ENCODE results near the gene F2RL1. TPM values are rescaled to one million over a fixed set of nuclear protein-coding genes. Genes with fewer than 3 reads are reported as not detected.
"Not testable (repeated sequence)": the region's sequence is repeated elsewhere in the genome, so short reads cannot be mapped to it uniquely, and the experiment has no call there.

The F2RL1 gene
- total RNA-seq, 1 donor from 2014 or later = 0.09 TPM

DNA sequence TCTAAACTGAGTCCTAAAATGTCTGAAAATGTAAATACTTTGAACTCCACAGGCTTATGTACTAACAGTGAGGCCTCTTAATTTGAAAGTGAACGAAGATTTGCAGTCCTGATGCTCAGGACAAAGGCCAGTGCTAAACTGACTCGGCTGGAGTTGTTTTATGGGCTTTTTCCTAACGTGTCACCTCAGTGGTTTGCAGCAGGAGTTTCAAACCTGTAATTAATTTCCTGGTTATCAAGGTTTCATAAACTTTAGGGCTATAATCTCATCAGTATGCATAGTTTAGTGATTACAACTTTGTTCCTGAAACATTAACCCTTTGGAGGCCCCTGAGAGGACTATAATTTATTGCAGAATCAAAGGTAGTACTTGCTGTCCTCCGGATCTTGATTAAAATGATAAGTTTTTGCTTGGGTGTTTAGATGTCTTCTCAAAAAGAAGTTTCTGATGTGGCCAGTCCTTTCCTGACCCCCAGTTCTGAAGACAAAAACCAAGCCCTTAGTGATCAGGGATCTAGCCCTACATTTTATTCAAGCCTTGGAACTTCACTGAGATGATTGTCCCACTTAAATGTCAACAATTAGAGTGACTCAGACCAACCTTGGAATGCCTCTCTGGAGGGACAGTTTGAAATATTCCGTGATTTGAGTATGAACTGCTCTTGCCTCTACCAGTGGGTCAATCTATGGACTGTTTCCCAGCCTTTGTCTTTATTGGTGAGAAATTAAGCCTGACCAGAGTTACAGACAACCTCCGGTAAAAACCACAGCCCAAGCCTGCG, 19.8 kb downstream of the F2RL1 start:
- intact Hi-C loops (cut with micrococcal nuclease) = no loop called here
- DNase-seq (ENCODE audit: low spot score) = no peak
- Mint-ChIP-seq H3K9me3 (no peaks in the 10 kb centered on the region), H3K36me3 (ENCODE audit: low read depth) (no peaks in the 10 kb centered on the region), H3K4me3 (ENCODE audit: low read depth) (no peak overlapping the region), H3K4me1 (ENCODE audit: low read depth) (peaks cover 2% of the 10 kb centered on the region), H3K27me3 (ENCODE audit: low read depth) (peaks cover 12% of the 10 kb centered on the region), H3K27ac (no peak overlapping the region)

GRCh38 chr5:76841361-76841760, 22.5 kb downstream of the F2RL1 start:
- H3K36me3 Mint-ChIP-seq (ENCODE audit: low read depth) = no peaks in the 10 kb centered on the region
- no peak for DNase-seq (ENCODE audit: low spot score)
- peaks cover 17% of the 10 kb centered on the region for H3K27me3 Mint-ChIP-seq (ENCODE audit: low read depth)
- H3K4me1 Mint-ChIP-seq (ENCODE audit: low read depth) = peaks cover 2% of the 10 kb centered on the region
- intact Hi-C loops (cut with micrococcal nuclease) = no loop called here
- no peak overlapping the region for H3K27ac Mint-ChIP-seq
- no peaks in the 10 kb centered on the region for H3K9me3 Mint-ChIP-seq
- H3K4me3 Mint-ChIP-seq (ENCODE audit: low read depth) = no peak overlapping the region

- no peak overlapping the region for H3K27ac Mint-ChIP-seq
- H3K27me3 Mint-ChIP-seq (ENCODE audit: low read depth) = peaks cover 12% of the 10 kb centered on the region
- H3K4me3 Mint-ChIP-seq (ENCODE audit: low read depth) = no peak overlapping the region
- peaks cover 11% of the 10 kb centered on the region for H3K4me1 Mint-ChIP-seq (ENCODE audit: low read depth)
- no peak for DNase-seq (ENCODE audit: low spot score)
- H3K36me3 Mint-ChIP-seq (ENCODE audit: low read depth) = peaks cover under 1% of the 10 kb centered on the region
- intact Hi-C loops (cut with micrococcal nuclease) = no loop called here
- H3K9me3 Mint-ChIP-seq = no peaks in the 10 kb centered on the region
Observed at GRCh38 chr5:76845890-76846289, 27.1 kb downstream of the F2RL1 start.

DNA sequence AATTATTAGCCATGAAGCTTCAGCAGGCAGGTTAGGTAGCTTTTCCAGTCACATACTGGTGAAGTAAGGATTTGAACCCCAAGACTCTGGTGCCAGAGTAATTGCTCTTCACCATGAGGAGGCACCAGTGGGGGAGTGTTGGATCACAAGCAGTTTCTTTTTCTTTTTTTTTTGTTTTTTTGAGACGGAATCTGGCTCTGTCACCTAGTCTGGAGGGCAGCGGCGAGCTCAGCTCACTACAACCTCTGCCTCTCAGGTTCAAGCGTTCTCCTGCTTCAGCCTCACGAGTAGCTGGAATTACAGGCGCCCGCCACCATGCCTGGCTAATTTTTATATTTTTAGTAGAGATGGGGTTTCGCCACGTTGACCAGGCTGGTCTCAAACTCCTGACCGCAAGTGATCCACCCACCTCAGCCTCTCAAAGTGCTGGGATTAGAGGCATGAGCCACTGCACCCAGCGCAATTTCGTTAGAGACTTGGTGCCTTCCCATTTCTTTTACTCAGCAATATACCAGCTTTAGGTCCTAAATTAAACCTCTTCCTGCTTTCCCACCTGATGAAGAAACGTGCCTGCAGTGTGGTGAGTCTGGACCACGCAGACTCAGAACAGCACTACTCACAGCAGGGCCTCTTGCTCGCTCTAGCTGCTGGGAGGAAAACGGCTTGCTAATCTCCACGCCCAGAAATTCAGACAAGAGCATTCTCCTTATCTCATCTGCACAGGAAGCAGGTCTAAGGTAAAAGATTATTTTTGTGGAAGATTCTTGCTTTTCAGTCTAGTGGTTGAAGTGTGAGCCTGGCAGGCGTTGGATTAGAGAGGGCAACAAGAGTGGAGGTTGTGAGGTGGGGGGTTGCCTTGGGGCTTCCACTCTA, 30.8 kb downstream of the F2RL1 start, which contains the start of gene S100Z:
TSS of gene S100Z (plus strand) at position 596 of the 873 bp plus-strand sequence. CDS start 25,346 bp downstream, outside the sequence.
- Mint-ChIP-seq H3K27me3 (ENCODE audit: low read depth) (no peaks in the 10 kb centered on the region), H3K36me3 (ENCODE audit: low read depth) (peaks cover 15% of the 10 kb centered on the region), H3K9me3 (peaks cover 9% of the 10 kb centered on the region), H3K4me1 (ENCODE audit: low read depth) (peaks cover 32% of the 10 kb centered on the region), H3K27ac (peak within 1 kb of the TSS; percentile 73), H3K4me3 (ENCODE audit: low read depth) (peak within 1 kb of the TSS; percentile 62)
- intact Hi-C loops (cut with micrococcal nuclease) = no loop called here
- DNase-seq (ENCODE audit: low spot score) = peak; percentile 55

DNA sequence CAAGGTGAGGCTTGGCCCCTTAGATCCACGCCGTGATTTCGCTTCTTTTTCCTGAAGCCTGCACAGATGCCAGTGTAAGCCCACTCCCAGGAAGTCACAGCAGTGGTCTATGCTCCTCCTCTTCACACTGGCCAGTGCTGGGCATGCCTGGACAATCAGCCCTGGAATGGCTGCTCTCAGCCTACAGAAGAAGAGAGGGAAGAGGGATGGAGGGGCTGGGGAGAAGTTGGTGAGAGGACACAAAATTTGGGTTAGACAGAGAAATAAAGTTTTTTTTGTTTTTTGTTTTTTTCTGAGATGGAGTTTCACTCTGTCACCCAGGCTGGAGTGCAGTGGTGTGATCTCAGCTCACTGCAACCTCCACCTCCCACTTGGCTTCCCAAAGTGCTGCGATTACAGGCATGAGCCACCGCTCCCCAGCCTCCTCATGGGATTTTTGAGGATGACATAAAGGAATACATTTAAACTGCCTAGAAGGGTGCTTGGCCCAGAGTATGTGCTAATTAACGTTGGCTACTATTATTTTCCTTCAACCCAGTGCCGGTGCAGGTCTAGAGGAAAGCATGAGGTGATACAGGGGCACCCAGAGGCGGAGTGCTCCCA, 31.8 kb downstream of the F2RL1 start:
- peak overlapping the region; percentile 73 for H3K27ac Mint-ChIP-seq
- intact Hi-C loops (cut with micrococcal nuclease) = no loop called here
- no peak for DNase-seq (ENCODE audit: low spot score)
- H3K36me3 Mint-ChIP-seq (ENCODE audit: low read depth) = peaks cover 22% of the 10 kb centered on the region
- peaks cover 12% of the 10 kb centered on the region for H3K9me3 Mint-ChIP-seq
- peaks cover 39% of the 10 kb centered on the region for H3K4me1 Mint-ChIP-seq (ENCODE audit: low read depth)
- no peaks in the 10 kb centered on the region for H3K27me3 Mint-ChIP-seq (ENCODE audit: low read depth)
- H3K4me3 Mint-ChIP-seq (ENCODE audit: low read depth) = peak overlapping the region; percentile 62

DNA sequence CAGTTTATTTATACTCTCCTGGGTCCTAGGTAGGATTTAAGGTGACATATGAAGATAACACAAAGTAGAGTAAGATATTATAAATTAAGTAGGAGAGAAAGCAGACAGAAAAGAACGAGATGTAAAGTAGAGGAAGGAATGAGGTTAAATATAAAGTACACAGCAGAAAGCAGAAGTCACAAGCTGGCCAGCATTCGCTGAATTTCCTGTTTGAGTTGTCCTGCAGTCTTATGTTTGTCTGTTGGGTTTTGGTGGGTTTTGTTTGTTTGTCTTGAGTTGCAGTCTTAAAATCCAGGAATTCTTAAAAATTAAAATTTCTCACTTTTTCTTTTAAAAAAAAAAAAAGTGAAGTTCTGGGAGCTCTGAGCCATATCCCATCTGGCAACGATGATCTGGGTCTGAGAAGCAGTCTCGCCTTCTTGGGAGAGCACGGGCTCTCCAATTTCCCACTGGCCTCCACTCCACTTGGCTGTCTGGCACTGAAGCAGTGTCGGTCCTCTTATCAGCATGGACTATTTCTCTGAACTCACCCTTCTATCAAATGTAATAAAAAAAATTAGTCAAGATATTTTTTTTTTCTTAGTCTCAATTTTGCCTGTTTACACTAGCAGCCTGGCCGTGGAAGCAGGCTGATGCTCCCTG, 33.0 kb downstream of the F2RL1 start:
- peaks cover 17% of the 10 kb centered on the region for H3K9me3 Mint-ChIP-seq

DNA sequence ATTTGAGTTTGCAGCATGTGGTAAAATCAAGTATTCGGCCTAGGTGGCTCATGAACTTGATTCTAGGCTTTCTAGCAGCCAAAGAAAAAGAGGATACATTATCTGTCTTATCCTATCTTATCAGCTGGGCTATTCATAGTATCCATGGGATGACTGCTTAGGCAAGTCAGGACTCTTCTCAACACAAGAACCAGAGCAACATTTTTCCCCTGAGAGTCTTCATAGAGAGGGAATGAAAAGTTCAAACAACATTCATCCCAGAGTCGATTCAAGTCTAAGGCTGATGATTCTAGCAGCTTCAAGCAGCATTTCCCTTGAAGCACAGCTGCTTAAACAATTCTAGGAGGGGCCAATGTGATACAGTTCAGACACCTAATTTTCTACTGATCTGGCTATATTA, 33.9 kb downstream of the F2RL1 start:
- intact Hi-C loops (cut with micrococcal nuclease) = no loop called here
- Mint-ChIP-seq H3K9me3 (peaks cover 17% of the 10 kb centered on the region), H3K36me3 (ENCODE audit: low read depth) (peaks cover 36% of the 10 kb centered on the region), H3K4me3 (ENCODE audit: low read depth) (no peak overlapping the region), H3K27ac (no peak overlapping the region), H3K27me3 (ENCODE audit: low read depth) (no peaks in the 10 kb centered on the region), H3K4me1 (ENCODE audit: low read depth) (peaks cover 49% of the 10 kb centered on the region)
- no peak for DNase-seq (ENCODE audit: low spot score)

More for the DNA sequence above, 33.0 kb downstream of the F2RL1 start:
- Mint-ChIP-seq H3K36me3 (ENCODE audit: low read depth) (peaks cover 34% of the 10 kb centered on the region), H3K4me1 (ENCODE audit: low read depth) (peaks cover 49% of the 10 kb centered on the region), H3K4me3 (ENCODE audit: low read depth) (no peak overlapping the region), H3K27ac (no peak overlapping the region), H3K27me3 (ENCODE audit: low read depth) (no peaks in the 10 kb centered on the region)
- no peak for DNase-seq (ENCODE audit: low spot score)
- intact Hi-C loops (cut with micrococcal nuclease) = no loop called here

- H3K4me3 Mint-ChIP-seq (ENCODE audit: low read depth); intact Hi-C loops (cut with micrococcal nuclease); H3K27me3 Mint-ChIP-seq (ENCODE audit: low read depth); H3K27ac Mint-ChIP-seq; DNase-seq (ENCODE audit: low spot score): not testable (repeated sequence)
- peaks cover 49% of the 10 kb centered on the region for H3K4me1 Mint-ChIP-seq (ENCODE audit: low read depth)
- H3K36me3 Mint-ChIP-seq (ENCODE audit: low read depth) = peaks cover 36% of the 10 kb centered on the region
- peaks cover 17% of the 10 kb centered on the region for H3K9me3 Mint-ChIP-seq
Observed at GRCh38 chr5:76853741-76854140, 34.9 kb downstream of the F2RL1 start.

GRCh38 chr5:76854644-76855043, 35.8 kb downstream of the F2RL1 start:
- H3K9me3 Mint-ChIP-seq = peaks cover 17% of the 10 kb centered on the region
- intact Hi-C loops (cut with micrococcal nuclease) = no loop called here
- peaks cover 49% of the 10 kb centered on the region for H3K4me1 Mint-ChIP-seq (ENCODE audit: low read depth)
- peaks cover 36% of the 10 kb centered on the region for H3K36me3 Mint-ChIP-seq (ENCODE audit: low read depth)
- H3K4me3 Mint-ChIP-seq (ENCODE audit: low read depth) = no peak overlapping the region
- no peaks in the 10 kb centered on the region for H3K27me3 Mint-ChIP-seq (ENCODE audit: low read depth)
- no peak overlapping the region for H3K27ac Mint-ChIP-seq
- no peak for DNase-seq (ENCODE audit: low spot score)

DNA sequence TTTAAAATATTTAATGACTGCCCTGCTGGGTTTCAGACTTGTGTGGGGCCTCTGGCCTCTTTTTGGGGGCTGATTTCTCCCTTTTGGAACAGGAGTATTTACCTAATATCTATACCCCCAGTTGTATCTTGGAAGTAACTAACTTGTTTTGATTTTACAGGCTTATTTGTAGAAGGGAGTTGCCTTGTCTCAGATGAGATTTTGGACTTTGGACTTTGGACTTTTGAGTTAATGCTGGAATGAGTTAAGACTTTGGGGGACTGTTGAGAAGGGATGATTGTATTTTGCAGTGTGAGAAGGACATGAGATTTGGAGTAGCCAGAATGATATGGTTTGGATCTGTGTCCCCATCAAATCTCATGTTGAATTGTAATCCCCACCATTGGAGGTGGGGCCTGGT, 36.7 kb downstream of the F2RL1 start:
- intact Hi-C loops (cut with micrococcal nuclease); H3K27me3 Mint-ChIP-seq (ENCODE audit: low read depth); H3K4me3 Mint-ChIP-seq (ENCODE audit: low read depth); DNase-seq (ENCODE audit: low spot score): not testable (repeated sequence)
- Mint-ChIP-seq H3K9me3 (peaks cover 17% of the 10 kb centered on the region), H3K27ac (peak overlapping the region; percentile 86), H3K36me3 (ENCODE audit: low read depth) (peaks cover 36% of the 10 kb centered on the region), H3K4me1 (ENCODE audit: low read depth) (peaks cover 42% of the 10 kb centered on the region)

DNA sequence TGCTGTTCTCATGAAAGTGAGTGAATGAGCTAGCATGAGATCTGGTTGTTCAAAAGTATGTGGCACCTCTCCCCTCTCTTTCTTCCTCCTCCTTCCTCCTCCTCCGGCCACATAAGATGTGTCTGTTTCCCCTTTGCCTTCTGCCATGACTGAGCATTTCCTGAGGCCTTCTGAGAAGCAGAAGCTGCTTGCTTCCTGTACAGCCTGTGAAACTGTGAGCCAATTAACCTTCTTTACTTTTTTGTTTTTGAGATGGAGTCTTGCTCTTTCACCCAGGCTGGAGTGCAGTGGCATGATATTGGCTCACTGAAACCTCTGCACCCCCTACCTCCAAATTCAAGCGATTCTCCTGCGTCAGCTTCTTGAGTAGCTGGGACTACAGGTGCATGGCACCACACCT, 37.1 kb downstream of the F2RL1 start:
- H3K4me1 Mint-ChIP-seq (ENCODE audit: low read depth) = peaks cover 38% of the 10 kb centered on the region
- peak; percentile 28 for DNase-seq (ENCODE audit: low spot score)
- intact Hi-C loops (cut with micrococcal nuclease) = no loop called here
- peaks cover 35% of the 10 kb centered on the region for H3K36me3 Mint-ChIP-seq (ENCODE audit: low read depth)
- H3K9me3 Mint-ChIP-seq = peaks cover 17% of the 10 kb centered on the region
- H3K4me3 Mint-ChIP-seq (ENCODE audit: low read depth) = peak overlapping the region; percentile 9
- no peaks in the 10 kb centered on the region for H3K27me3 Mint-ChIP-seq (ENCODE audit: low read depth)
- H3K27ac Mint-ChIP-seq = peak overlapping the region; percentile 86

GRCh38 chr5:76856800-76857199, 38.0 kb downstream of the F2RL1 start:
- peaks cover 17% of the 10 kb centered on the region for H3K9me3 Mint-ChIP-seq
- H3K27ac Mint-ChIP-seq; H3K4me3 Mint-ChIP-seq (ENCODE audit: low read depth); DNase-seq (ENCODE audit: low spot score); H3K27me3 Mint-ChIP-seq (ENCODE audit: low read depth); intact Hi-C loops (cut with micrococcal nuclease): not testable (repeated sequence)
- peaks cover 30% of the 10 kb centered on the region for H3K4me1 Mint-ChIP-seq (ENCODE audit: low read depth)
- H3K36me3 Mint-ChIP-seq (ENCODE audit: low read depth) = peaks cover 30% of the 10 kb centered on the region
